GM18868 (cell line): ENCODE data around the gene OGG1.
"Not testable (repeated sequence)": the region's sequence is repeated elsewhere in the genome, so short reads cannot be mapped to it uniquely, and the experiment has no call there.

ENCODE experiments used
- ATAC-seq: cut with Tn5 transposase; IDR thresholded peaks from one replicate; pipeline ENCODE4 v1.9.1; 2021; ENCODE audit warnings: mild to moderate bottlenecking, moderate library complexity; ENCODE audit not compliant: unreplicated experiment

OGG1 gene

GRCh38 chr3:9760779-9761505 is 11.2 kb downstream of the OGG1 start:
- ATAC-seq, result no peak

- ATAC-seq, result no peak
These were observed 12.2 kb downstream of the OGG1 start for GRCh38 chr3:9761919-9762318.

GRCh38 chr3:9762871-9763270 is 13.1 kb downstream of the OGG1 start:
- no peak for ATAC-seq

GRCh38 chr3:9765865-9766264 is 16.1 kb downstream of the OGG1 start:
- ATAC-seq, result no peak

GRCh38 chr3:9767418-9767817 is 17.7 kb downstream of the OGG1 start:
- no peak for ATAC-seq

GRCh38 chr3:9768141-9768775 is 18.5 kb downstream of the OGG1 start:
- ATAC-seq, result no peak

GRCh38 chr3:9769012-9769411 is 19.3 kb downstream of the OGG1 start:
- no peak for ATAC-seq

- ATAC-seq, result peak; percentile 92
These were observed 19.9 kb downstream of the OGG1 start, which contains the start of gene CAMK1 for GRCh38 chr3:9769426-9770275. TSS of gene CAMK1 (minus strand) at chr3:9769947. CDS start at chr3:9767749, 2,198 bp downstream.

- no peak for ATAC-seq
These were observed 20.6 kb downstream of the OGG1 start for GRCh38 chr3:9770276-9770812.

GRCh38 chr3:9771007-9771406 is 21.3 kb downstream of the OGG1 start:
- ATAC-seq, result not testable (repeated sequence)

- no peak for ATAC-seq
These were observed 27.3 kb downstream of the OGG1 start for GRCh38 chr3:9776896-9777693.

- no peak for ATAC-seq
These were observed 27.9 kb downstream of the OGG1 start for GRCh38 chr3:9777694-9778021.

- ATAC-seq, result no peak
These were observed 28.7 kb downstream of the OGG1 start for GRCh38 chr3:9778143-9779074.

GRCh38 chr3:9779075-9779593 is 29.4 kb downstream of the OGG1 start:
- no peak for ATAC-seq

- peak; percentile 56 for ATAC-seq
These were observed 30.1 kb downstream of the OGG1 start for GRCh38 chr3:9779721-9780457.

- peak; percentile 2 for ATAC-seq
These were observed 30.7 kb downstream of the OGG1 start for GRCh38 chr3:9780458-9780812.

GRCh38 chr3:9780910-9781309 is 31.2 kb downstream of the OGG1 start:
- ATAC-seq, result no peak

GRCh38 chr3:9781551-9781950 is 31.8 kb downstream of the OGG1 start:
- no peak for ATAC-seq
